Measurements from ENCODE around the gene PAN3.

DNA sequence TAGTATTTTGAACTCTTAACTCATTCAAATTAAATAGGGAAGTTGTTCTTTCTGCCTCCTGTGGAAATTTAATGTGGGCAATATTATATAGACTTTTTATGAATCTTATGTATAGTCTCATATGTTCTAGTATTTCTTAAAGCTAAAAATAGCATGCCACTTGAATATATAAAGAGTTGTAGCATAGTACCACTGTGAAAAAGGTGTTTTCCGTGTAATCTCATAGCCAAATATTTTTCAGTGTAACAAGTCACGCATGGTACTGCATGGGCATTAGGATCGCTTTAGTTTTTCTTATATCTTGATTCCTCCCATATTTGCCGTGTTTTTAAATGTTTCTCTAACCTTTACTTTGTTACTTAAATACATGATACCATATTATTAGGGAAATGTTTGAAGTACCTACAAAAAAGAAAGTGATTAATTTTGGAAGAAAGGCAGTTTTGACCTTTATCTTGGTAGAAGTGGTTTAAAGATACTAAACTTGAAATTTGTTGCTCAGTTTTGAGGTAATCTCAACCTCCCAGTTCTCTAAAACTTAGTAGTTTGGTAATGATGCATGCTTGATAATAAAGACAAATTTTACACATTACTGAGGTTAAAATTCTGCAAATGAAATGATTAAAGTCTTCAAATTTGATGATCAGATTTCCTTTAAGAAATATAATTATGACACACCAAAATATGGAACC, 81.2 kb downstream of the PAN3 start:
- TF ChIP-seq, protein P1, sequence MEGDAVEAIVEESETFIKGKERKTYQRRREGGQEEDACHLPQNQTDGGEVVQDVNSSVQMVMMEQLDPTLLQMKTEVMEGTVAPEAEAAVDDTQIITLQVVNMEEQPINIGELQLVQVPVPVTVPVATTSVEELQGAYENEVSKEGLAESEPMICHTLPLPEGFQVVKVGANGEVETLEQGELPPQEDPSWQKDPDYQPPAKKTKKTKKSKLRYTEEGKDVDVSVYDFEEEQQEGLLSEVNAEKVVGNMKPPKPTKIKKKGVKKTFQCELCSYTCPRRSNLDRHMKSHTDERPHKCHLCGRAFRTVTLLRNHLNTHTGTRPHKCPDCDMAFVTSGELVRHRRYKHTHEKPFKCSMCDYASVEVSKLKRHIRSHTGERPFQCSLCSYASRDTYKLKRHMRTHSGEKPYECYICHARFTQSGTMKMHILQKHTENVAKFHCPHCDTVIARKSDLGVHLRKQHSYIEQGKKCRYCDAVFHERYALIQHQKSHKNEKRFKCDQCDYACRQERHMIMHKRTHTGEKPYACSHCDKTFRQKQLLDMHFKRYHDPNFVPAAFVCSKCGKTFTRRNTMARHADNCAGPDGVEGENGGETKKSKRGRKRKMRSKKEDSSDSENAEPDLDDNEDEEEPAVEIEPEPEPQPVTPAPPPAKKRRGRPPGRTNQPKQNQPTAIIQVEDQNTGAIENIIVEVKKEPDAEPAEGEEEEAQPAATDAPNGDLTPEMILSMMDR (IDR thresholded peaks at IDR 0.05), result no peak
- TF ChIP-seq ZFX (IDR thresholded peaks at IDR 0.05; ENCODE audit: borderline replicate concordance), result no peak

All from 22Rv1 (cell line).